T-helper 1 cell (primary cell): ENCODE measurements around the gene ZDHHC8.

Experiments used
- DNase-seq, 5 donors: peaks; one replicate each; pipeline ENCODE4 v3.0.0-alpha.2; 2012 to 2020

The ZDHHC8 gene

DNA sequence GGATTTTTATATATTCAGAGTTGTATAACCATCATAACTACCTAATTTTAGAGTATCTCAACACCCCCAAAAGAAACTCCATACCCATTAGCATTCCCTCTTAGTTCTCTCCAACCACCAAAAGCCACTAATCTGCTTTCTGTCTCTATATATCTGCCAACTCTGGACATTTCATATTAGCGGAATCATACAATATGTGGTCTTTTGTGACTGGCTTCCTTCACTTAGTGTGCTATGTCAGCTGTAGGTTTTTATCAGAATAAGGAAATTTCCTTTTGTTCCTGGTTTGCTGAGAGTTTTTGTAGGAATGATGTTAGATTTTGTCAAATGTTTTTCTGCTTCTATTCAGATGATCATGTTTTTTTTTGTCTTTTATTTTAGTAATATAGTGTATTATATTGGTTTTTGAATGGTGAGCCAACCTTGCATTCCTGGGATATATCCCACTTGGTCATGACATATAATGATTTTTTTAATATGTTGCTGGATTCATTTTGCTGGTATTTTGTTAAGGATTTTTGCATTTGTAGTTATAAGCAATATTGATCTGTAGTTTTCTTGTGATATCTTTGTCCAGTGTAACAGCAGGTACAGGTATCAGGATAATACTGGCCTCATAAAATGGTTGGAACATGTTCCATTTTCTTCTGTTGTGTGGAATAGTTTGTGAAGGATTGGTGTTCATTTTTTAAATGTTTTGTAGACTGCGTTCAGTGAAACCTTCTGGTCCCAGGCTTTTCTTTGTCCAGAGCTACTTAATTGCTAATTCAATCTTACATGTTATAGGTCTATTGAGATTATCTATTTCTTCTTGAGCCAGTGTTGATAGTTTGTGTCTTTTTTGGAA, 34.8 kb upstream of the ZDHHC8 start:
- DNase-seq = no peak

DNA sequence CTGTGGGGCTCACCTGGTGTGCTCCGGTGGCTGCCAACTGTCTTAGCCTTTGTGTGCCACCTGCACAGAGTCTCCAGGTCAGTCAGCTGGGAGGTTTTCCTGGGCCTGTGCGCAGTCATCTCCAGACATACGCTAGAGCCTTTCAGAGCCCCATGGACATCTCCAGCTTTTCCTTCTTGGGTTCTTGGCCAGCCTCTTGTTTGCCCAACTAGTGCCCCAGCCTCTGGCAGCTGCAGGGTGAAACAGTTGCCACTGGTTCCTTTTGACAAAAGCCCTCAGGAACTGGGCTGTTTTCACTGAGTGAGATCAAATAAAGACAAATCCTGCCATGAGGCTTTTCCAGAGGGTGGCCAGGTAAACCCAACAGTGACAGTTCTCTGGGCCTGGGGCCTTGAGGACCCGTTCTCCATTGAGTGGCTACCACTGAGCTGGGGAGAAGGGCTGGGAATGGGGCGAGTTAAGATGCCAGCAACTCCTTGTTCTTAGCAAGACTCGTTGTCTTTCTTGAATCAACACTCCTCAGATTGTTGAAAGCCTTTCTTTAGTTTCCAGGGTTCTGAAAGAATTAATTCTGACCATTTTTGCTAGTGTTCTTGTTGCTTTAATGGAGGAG, 32.4 kb upstream of the ZDHHC8 start:
- DNase-seq = no peak

DNA sequence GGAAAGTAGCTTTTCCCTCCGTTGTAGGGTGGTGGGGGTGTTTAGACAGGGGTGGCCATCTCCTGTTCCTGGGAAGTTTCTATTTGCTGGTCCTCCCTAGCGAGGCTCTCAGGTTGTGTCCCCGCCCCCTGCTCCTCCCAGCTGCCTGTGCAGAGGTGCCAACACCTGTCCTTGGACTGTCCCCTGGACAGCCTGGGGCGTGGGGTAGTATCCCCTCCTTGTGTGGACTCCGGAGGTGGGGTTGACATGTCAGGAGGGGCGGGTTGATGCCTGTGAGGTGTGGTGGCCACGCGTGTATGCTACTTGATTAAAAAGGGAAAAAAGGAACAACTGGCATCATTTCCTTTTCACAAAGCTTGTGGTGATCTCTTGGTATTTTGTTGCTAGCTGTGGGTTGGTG, 30.0 kb upstream of the ZDHHC8 start:
- no peak for DNase-seq

DNA sequence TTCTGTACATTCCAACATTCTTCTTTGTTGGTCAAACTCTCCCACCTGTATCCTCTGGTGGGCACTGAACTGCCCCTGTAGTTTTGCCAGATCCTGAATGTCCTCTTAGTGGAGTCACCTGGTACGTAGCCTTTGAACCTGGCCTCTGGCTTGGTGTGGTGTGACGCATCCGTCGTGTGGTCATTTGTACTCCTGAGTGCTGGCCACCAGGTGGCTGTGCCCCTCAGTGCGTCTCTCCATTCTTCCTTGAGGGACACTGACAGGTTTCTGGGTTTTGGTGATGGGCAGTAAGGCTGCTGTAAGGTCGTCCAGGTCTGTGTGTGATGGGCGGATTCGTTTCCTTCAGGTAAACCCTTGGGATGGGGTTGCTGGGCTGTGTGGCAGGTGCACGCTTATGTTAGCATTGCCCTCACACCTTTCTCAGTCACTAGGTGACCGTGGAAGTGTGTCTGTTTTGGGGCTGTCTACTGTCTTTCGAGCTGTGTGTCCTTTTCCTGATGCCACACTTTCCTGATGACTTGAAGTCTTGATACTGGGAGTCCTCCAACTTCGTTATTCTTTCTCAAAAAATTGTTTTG, 29.3 kb upstream of the ZDHHC8 start:
- no peak for DNase-seq

DNA sequence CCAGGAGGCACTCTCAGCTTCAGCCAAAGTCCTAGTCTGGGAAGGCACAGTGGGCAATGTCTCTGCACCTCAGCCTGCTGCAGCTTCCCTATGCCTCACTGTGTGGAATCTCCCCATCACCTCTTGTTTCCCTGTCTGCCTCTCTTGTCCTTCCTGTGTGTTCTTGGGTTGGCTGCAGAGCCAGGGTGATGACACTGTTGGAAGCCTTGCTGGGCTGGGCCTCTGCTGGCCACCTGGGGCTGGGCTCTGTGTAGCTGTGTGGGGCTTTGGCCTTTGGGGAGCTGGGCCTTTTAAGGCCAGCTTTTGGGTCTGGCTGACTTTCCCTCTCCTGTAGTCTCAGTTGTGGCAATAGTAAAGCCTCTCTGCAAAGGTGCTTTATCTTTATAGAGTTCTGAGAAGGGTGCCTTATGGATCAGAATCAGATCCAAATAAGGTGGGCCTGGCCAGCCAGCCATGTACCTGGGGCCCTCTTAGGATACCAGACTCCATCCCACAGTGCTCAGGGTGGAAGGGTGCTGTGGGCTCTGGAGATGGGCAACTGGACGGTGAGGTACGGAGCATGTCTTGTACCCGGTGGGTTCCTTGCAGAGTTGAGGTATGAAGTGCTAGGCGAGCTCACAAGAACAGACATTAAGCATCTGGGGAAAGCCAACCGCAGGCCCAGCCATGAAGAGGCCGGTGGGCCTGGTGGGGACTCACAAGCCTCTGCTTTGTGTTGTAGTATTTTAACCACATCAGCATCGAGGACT, 26.0 kb upstream of the ZDHHC8 start:
- DNase-seq = no peak

DNA sequence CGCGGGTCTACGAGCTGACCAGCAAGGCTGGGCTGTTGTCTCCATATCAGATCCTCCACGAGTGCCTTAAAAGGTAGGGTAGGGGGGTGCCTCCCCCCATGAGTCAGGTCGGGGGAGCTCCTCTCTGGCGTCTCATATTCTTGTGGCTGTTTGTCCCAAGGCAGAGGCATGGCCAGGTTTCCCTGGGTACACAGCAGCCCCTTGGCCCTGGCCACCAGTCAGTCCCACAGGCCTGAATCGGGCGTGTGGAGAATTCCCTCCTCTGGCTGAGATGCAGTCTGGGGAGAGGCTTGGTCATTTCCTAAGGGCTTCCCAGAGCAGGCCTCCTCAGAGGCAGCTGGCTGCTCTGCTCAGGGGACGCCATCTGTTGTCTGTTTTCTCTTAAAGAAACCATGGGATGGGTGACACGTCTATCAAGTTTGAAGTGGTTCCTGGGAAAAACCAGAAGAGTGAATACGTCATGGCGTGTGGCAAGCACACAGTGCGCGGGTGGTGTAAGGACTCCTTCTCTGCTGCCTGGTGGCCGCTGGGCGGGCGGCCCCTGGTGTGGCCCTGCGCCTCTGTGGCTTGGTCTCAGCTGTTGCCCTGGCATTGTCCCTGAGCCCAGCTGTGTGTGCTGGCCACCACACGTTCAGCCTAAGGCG, 25.3 kb upstream of the ZDHHC8 start:
- no peak for DNase-seq

DNA sequence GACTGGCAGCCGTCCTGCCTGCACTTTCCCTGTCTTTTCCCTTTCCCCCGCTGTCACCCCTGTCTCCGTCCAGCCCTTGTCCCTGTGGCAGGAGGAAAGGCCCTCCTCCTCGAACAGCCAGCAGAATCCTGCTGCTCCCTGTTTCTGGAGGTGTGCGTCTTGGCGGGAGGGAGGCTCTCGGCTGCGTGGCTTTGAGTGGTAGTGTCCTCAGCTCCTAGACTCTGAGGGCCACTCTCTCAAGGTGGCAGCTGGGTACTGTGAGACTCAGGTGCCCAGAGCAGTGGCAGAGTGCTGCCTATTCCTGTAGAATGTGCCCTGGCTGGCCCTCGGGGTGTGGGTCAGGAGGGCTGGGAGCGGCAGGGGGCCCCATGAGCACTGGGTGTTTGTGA, 24.8 kb upstream of the ZDHHC8 start:
- DNase-seq = no peak

DNA sequence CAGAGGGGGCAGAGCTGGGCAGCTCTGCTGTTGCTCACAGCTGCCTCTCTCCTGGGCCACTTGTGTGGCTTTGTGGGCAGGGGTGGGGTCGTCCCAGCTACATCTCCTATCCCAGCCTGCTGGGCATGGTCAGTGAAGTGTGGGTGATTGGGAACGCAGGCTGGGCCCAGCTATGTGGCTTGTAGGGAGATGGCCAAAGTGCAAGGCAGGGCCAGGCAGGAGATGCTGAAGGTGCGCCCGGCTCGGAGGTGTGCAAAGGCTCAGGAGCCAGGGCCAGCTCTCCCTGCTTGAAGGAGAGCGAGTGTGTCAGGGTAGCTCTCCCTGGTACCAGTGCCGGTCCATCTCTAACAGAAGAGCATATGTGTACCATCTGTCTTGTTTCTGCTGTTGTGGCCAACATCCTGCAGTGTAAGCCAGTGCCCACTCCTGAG, 24.1 kb upstream of the ZDHHC8 start:
- no peak for DNase-seq

DNA sequence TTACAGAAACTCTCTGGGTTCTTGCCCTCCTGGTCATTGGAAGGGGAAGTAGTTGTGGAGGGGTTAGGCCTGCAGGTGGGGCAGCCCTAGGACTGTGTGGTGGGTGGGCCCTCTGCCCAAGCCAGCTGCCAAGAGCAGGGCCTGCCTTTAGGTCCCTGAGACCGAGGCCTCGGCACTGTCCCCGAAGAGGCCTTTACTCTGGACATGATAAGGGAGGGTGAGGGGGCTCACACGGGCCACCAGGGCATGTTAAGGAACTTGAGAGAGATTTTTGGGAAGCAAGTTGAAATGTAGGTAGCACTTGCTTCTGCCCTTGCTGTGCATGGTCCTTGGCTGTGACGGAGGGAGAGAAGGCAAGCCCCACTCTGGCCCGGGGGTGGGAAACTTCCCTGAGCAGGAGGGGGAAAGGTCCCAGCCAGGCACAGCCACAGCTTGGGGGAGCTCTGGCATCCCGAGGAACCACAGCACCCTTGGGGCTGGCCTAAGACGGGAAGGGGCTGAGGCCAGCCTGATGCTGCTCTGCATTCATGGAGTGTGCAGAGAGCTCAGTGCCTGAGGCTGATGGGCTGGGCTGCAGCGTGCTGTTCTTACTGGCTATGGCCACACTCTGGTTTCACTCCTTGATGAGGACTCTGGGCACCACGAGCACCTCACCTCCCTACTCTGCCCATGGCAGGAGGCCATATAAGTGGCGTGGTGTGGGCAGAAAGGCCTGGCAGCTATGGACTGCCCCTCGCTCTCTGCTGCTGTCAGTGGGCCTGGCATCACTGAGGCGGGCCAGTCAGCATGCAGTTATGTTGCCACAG, 23.4 kb upstream of the ZDHHC8 start:
- no peak for DNase-seq

DNA sequence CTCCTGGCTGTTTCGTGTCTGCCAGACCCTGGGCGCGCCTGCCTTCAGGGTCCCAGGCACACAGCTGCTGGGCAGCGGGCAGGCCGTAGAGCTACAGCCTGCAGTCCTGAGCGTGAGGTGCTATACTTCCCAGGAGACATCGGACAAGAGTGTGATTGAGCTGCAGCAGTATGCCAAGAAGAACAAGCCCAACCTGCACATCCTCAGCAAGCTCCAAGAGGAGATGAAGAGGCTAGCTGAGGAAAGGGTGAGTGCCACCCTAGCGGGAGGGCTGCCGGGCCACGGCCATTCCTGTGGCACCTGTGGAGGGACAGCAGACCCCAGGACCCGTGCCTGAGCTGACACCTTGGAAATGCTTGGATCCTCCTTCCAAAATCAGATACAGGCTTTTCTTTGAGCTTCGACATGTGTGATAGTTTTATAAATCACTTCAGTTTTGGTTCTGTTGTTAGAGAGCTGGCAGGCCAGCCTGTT, 22.8 kb upstream of the ZDHHC8 start:
- no peak for DNase-seq

DNA sequence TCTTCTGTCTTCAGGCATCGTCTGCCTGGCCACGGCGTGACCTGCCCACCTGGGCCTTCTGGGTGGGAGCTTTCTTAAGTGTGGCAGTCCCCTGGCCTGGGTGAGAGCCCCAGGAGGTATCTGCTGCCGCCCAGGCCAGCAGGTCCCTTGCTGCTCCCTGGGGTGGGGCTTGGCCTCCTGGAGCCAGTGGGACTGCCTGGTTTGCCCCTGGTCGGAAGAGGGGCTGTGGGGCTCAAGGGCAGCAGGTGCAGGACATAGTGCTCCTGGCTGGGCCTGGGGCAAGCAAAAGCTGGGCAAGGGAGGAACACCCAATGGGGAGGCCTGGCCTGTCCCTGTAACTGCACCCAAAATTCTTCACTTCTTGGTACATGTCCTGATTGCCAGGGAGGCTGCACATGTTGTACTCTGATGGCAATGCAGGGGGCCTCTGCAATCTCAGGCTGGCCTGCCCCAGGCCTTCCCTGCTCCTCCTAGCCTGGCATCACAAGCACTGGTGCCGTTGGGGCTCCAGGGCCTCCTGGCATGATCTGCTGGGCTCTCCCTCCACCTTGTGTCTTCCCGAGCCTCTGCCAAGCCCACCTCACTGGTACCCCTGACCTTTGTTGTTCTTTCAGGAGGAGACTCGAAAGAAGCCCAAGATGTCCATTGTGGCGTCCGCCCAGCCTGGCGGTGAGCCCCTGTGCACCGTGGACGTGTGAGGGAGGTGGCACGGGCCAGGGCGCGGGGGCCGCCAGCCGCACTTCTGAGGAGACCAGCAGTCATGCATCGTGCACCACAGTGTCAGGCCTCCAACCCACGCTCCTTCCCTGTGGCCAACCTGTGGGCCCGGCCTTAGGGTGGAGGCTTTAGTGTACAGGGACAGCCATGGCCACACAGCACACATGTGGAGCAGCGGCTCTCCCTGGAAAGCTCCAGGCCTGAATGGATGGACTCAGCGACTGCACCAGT, 21.9 kb upstream of the ZDHHC8 start:
- DNase-seq = no peak

DNA sequence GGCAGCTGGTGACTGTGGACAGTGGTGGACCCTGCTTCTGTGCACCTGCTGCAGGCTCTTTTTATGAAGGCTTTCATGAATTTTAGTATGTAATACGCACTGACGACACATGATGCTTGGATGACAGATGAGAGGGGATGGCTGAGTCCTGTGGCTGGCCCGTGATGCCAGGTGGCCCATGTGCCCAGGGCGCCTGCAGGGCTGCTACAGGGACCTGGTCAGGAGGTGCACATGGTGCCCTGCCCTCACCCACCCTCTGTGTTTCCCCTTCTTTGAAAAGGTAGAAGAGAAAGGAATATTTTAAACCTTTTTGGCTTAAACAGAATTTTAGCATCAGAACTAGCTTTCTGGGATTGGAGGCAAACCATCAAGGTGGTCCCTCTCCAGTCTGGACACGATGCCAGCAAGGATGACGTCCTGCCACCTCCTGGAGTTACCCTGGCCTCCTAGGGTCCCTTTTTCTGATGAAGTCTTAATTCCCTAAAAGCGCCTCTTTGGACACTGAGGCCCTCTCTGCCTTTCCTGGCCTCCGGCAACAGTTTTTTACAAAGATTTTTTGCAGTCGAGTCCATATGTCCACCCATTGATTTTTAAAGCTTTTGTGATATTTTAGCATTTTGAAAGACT, 21.1 kb upstream of the ZDHHC8 start:
- DNase-seq = no peak

DNA sequence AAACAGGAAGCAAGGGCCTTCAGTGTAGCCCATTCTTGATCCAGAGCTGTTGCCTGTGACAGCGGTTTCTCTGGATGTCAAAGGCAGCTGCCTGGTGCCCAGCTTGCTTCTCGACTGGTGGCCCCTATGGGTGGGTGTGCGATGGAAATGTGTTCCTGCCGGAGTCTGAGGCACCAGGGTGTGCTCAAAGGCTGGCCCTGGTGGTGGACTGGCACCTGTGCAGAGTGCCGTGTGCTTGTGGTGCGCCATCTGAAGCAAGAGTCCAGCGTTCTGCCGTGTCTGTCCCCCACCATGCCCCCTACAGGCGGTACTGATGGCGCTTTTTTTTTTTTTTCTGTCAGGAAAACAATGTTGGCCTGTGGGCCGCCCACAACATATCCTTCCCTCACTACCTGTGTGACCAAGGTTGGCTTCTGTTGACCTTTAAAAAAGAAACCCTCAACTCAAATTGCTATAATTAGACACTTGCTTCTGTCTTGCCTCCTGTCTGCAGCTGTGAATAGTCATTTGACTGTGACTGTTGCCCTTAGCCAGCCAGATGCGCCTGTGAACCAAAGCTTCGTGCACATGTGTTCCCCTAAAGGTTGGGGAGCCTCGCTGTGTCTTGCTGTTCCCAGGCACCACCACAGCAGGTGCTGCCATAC, 20.4 kb upstream of the ZDHHC8 start:
- peak in 1 of 5 donors; percentile 40 for DNase-seq

DNA sequence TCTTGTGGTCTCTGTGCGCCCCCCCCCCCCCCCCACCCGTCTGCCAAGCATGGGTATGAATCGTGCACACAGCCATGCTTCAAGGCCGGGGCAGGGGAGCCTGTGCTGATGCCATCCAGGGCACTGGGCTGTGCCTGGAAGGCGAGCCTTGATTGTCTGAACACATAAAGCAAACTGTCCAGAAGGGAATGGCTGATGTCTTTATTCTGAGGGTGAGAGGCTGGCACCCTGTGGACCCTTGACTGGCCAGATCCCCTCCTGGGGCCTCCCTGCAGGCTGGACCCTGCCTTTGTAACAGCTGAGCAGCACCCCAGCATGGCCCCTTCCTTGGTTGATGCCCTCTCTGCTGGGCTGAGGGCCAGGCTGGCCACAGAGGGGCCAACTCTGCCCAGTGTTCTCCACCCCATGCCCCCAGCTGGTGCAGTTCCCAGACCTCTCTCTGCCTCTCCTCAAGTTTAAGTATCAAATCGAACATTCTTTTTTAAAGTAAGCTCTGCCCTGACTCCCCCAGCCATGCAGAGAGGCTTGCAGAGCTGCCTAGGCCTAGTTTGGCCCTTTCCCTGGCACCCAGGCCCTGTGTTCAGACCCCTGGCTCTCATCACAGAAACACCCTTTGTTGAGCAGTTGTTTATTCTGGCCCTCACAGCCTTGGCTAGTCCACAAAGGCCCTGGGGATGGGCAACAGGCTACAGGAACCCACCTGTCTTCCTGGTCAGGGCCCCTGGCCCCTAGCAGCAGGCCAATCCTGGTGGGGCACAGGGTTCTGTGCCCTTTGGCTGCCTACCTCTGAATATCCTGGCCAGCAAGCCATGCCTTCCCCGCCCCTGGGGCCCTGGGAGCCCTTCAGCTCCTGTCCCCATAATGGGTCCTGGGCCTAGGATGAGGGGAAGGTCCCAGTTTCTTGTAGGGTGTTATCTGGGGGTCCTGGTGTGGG, 19.6 kb upstream of the ZDHHC8 start:
- no peak for DNase-seq

DNA sequence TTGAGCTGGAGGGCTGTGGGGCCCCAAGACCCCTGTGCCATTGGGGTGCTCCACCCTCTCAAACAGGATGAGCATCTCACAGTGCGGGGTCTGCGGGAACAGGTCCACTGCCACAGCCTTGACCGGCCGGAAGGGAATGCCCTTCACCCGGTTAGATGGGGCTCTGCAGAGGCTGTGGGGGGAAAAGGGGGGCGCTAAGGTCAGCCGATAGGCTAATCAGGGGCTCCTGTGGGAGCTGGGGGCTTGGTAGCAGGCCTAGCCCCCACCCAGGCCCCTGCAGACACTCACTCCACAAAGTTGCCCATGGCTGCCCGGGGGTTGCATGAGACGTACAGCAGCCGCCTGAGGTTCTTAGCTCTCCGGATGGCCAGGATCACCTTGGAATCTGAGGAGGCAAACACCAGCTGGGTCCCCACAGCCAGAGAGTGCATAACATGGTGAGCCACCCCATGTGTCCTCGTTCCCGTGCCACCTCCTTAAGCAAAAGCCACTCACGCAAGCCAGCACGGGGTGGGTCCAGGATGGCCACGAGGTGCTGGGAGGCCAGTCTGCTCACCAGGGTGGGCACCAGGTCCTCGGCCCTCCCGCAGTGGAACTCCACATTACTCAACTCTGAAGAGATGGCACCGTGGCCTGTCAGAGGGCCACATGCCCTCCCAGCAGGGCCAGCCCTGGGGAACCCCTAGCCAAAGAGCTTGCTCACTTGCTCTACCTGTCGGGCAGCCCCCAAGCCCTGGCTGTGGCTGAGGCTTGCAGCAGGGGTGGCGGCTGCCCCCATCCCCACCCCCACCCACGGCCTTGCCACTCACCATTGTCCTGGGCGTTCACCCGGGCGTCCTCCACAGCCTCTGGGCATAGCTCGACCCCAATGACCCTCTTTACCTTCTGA, 18.7 kb upstream of the ZDHHC8 start:
- no peak for DNase-seq

DNA sequence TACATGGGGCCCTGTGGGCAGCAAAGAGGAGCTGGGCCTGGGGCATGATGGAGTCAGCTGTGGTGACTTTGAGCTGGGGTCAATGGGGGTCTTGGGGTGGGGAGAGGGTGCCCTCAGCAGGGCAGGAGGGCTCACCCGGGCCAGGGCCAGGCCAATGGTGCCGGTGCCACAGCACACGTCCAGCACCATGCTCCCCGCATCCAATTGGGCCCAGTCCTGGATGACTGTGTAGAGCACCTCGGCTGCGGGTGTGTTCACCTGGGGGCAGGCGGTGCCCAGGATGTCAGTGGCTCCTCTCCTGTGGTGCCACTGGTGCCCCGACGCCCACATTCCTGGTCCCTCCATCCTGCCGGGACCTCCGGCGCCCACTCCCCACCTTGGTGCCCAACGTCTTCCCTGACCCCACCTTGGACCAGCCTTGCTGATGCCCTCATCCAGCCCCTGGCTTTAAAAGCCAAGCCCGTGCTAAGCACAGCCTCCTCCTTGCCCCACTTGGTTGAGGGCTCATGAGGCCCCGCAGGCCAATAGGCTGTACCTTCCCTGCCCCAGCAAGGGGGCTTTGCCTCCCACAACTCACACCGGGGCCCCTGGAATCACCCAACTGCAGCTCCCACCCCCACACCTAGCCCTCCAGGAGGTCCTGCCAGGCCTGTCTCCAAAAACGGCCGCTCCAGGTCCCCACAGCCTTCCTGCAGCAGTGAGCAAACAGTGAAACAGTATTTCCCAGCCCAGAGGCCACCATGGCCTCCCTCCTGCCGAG, 17.9 kb upstream of the ZDHHC8 start:
- no peak for DNase-seq
